NCI-H2029 (cell line): ENCODE data around the gene PURB.
"Not testable (repeated sequence)": the region's sequence is repeated elsewhere in the genome, so short reads cannot be mapped to it uniquely, and the experiment has no call there.

Experiments
- DNase-seq: peaks from one replicate; lab custom pipeline; 2025; lab: John Stamatoyannopoulos, UW

Gene PURB

DNA sequence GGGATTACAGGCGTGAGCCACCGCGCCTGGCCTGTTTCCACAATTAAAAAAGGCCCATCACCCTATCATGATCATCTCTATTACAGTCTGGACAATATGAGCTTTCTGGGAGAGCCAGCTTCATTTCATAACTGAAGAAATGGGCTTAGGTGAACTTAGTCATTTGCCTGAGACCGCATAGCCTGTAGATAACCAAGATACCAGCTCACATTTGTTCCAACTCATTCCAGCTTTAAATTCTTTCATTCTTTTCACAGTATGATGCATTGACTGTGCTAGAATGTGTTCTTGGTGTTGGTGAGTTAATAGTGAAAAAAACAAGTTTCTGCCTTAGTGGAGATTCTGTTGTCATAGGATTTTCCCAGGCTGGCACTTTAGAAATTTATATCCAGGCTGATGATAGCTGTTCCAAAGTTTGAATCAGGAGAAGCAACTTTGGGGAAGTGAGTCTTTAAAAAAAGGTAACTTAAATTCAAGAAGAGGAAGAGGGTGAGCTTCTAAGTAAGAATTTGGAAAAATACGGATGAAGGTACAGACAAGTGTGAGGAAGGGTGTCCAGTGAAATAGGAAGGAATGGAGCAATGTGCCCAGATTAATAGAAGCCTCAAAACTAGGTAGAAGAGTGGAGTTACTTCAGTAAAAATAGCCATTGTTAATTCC lies 35.3 kb downstream of the PURB start:
- no peak for DNase-seq

DNA sequence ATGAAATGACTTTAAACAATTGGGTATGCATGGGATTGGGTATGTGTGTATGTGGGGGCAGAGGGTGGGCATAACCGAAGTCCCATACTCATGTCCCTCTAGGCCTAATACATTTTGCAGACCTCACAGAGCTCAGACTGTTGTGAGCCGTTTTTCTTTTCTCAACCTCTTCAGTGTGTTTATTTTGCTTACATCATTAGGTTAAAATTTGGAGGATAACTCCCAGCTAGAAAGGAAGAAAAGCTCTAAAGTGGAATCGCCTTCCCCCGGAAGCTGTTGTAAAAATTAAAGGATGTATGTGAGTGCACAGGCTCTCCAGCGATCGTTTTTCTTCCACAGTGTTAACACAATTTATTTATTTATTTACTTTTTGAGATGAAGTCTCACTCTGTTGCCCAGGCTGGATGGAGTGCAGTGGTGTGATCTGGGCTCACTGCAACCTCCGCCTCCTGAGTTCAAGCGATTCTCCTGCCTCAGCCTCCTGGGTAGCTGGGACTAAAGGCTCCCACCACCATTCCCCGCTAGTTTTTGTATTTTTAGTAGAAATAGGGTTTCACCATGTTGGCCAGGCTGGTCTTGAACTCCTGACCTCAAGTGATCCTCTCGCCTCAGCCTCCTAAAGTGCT lies 36.0 kb downstream of the PURB start:
- DNase-seq = peak; percentile 45

DNA sequence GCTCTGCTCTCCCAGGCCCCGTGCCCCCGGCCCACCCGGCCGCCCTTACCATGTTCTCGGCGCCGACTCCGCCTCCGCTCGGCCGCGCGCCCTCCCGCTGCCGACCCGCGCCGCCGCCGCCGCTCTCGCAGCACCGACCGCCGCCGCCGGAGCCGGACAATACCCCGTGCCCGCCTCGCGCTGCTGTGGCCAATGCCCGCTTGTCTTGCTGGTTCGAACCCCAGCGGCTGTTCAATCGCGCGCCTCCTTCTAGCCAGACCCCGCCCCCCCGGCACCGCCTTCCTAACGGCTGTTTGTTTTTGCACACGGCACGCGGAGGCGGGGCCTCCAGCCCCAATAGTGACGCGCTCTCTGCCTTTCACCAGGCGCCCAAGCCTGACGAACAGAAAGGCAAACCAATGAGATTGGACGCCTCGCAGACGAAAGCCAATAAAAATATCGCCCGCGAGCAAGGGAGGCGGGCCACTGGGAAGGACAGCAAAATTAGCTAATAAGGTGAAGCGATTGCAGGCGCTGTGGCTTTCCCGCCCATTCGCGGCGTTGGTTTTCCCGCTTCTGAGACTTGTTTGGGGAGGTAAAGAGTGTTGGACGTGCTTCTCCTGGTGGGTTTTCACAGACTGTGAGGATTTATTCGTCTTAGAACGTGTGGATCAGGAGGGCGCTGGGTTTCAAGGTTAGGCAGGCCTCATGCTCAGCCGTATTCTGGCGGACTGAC lies 37.3 kb downstream of the PURB start, which contains the start of gene H2AZ2:
TSS of gene H2AZ2 (minus strand) at position 168 of the 715 bp plus-strand sequence. CDS start at position 52, 116 bp downstream.
- DNase-seq = peak; percentile 100

DNA sequence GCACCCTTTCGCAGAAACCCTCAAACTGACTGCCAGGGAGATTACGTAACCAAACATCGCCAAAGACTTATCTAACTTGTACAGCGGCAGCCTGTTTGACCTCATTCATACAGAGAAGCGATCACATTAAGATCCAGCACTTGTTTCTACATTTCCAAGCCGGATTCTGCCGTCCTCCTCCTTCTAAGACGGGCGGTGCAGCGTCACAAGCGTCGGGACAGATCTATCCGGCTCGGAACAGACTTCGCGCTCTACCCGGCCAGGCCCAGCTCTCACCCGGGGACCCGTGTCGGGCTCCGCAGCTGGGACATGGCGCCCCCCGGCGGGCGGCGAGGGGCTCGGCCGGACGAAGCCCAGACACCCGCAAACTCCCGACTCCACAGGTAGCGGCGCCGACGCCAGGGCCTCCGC lies 37.8 kb downstream of the PURB start:
- DNase-seq = peak; percentile 91

DNA sequence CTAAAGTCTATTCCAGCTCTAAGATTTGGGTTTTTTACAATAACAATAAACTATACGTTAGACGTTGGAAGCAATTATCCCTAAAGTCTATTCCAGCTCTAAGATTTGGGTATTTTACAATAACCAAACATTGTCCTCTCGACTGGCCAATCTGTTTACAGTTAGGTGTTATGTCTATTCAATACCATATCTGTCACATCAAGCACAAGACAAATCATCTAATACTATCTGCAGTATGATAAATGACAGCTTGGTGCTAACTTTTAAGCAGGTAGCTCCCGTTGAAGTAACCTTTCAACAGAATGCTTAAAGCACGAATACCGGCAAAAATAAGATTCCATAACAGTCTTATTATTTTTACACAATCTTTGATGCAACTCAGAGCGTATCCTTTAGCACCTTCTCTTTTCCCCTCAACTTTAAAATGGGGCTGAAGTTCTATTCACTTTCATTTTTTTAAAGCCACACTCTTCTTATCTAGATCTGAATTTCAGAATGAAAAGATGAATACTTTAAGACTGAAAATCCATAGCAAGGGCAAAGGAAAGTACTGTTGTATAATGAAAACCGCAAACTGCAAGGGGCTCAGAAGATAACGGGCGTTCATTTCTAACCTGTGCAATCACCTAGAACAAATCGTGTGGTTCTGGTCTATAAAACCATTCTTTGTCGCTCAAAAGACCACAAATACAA lies 38.4 kb downstream of the PURB start:
- DNase-seq = no peak

DNA sequence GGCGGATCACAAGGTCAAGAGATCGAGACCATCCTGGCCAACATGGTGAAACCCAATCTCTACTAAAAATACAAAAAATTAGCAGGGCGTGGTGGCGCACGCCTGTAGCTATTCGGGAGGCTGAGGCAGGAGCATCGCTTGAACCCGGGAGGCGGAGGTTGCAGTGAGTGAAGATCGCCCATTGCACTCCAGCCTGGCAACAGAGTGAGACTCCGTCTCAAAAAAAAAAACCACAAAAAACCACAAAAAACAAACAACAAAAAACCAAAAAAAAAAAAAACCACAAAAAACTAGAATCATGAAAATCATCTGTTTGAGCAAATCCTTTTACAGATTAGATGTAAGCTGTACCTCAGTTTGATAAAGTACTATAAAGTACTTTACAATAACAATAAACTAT lies 38.9 kb downstream of the PURB start:
- DNase-seq = not testable (repeated sequence)

DNA sequence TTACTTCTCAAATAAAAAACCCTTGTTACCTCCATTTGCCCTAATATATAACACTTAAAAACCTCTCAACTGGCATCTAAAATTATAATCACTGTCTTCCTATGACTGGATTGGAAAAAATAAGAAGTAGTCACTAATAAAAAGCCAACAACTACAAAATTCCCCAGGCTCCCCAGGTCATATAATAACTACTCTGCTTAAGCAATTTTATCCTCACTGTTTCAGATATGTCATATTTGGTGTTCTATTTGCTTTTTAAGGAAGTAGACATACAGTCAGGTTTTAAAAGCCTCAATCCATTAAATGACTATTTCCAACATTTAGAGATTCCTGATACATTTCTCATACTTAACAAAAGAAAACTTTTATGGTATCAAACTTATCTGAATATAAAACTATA lies 39.9 kb downstream of the PURB start:
- no peak for DNase-seq

DNA sequence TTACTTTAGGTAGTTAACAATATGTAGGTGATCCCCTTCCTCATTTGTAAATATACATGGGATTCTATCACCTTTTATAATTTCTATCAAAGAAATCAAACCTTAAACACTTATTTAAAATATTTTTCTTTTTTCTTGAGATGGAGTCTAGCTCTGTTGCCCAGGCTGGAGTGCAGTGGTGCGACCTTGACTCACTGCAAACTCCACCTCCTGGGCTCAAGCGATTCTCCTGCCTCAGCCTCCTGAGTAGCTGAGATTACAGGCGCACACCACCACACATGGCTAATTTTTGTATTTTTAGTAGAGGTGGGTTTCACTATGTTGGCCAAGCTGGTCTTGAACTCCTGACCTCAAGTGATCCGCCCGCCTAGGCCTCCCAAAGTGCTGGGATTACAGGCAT lies 41.9 kb downstream of the PURB start:
- not testable (repeated sequence) for DNase-seq

DNA sequence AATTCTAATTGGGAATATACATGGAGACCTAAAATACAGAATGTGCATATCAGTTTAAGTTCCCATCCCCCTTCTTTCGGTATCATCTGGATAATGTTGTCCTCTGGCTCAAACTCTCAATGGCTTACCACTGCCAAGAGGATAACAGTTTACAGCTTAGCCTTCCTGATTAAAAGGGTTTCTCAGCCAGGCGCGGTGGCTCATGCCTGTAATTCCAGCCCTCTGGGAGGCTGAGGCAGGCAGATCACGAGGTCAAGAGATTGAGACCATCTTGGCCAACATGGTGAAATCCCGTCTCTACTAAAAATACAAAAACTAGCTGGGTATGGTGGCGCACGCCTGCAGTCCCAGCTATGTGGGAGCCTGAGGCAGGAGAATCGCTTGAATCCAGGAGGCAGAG lies 42.7 kb downstream of the PURB start:
- DNase-seq = not testable (repeated sequence)

DNA sequence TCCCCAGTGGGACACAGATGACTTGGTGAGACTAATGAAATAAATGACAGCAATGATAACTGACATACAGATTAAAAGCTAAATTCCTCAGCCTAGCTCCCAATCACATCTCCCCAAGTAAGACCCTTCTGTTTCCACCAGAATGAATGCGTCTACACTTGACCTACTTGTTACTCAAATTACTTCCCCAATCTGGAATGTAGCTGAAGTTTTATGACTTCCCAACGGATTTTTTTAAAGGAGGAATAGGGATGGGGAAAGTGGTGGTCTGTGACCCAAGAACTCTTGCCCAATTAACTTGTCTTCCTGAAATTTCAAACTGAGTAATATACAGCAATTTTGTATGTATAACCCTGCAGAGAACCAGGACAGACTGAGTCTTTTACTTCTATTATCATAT lies 46.6 kb downstream of the PURB start:
- DNase-seq = no peak

DNA sequence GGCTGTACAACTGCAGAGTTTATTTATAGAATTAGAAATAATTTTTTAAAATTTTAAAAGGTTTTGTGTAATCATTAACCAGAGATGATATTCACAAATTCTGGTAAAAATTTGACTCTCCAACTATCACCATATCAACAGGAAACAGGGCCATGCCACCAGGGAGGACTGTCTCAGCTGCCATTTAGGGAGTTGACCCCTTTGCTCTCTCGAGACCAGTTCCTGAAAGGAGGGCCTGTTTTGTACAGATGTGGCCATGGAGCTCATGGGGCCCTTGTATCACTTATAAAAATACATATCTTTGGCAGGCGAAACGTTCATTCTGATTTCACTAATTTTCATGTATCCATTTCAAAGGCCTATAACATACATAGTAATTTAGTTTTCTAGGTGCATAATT lies 57.8 kb downstream of the PURB start:
- no peak for DNase-seq
